Naive thymus-derived CD4-positive, alpha-beta T cell (primary cell): ENCODE measurements around the gene CDKAL1. TPM values are rescaled to one million over a fixed set of nuclear protein-coding genes. Genes with fewer than 3 reads are reported as not detected.
"Not testable (repeated sequence)": the region's sequence is repeated elsewhere in the genome, so short reads cannot be mapped to it uniquely, and the experiment has no call there.

ENCODE experiments used
- ATAC-seq: fragments of 150-1000 bp; cut with Tn5 transposase; 2 replicates; pipeline ENCODE4 v1.10.0; 2021; ENCODE audit warnings: mild to moderate bottlenecking, moderate library complexity
- CTCF ChIA-PET: fragments of 350-600 bp; sonication (Branson Sonifier 250); formaldehyde crosslinking; loops from one replicate; lab custom pipeline; 2021; ENCODE audit warnings: antibody characterized with exemption; lab: Charles Lee
- POLR2A ChIA-PET: fragments of 350-600 bp; sonication (Branson Sonifier 250); formaldehyde crosslinking; loops from one replicate; lab custom pipeline; 2021; ENCODE audit warnings: antibody characterized with exemption, inconsistent platforms; lab: Charles Lee
- DNase-seq, 9 donors: peaks; one replicate each; pipeline versions ENCODE4 v3.0.0 to v3.0.0-alpha.2; 2020 to 2022; ENCODE audit warnings: mixed read lengths in 1 of 9
- H3K27ac ChIP-seq: one replicate; pipeline ENCODE4 v1.7.0; 2013; ENCODE audit warnings: mild to moderate bottlenecking, low read depth, low read length, moderate library complexity
- H3K27me3 ChIP-seq, 2 donors: one replicate each; pipeline ENCODE4 v1.7.0; 2013; ENCODE audit warnings: low read length in 2 of 2, mild to moderate bottlenecking in 2 of 2, moderate library complexity in 2 of 2; ENCODE audit not compliant: control insufficient read depth in 2 of 2, insufficient read depth in 2 of 2
- H3K36me3 ChIP-seq, 3 experiments: 1 replicate in 2 of 3; 2 replicates in 1 of 3; pipeline ENCODE4 v1.7.0; 2013; ENCODE audit warnings: low read length in 3 of 3, mild to moderate bottlenecking in 3 of 3, moderate library complexity in 1 of 3; ENCODE audit not compliant: insufficient read depth in 3 of 3, control insufficient read depth in 2 of 3
- H3K4me1 ChIP-seq, 2 donors: one replicate each; pipeline ENCODE4 v1.7.0; 2013; ENCODE audit warnings: low read length in 2 of 2, mild to moderate bottlenecking in 2 of 2, moderate library complexity in 1 of 2; ENCODE audit not compliant: control insufficient read depth in 2 of 2, insufficient read depth in 2 of 2
- H3K4me3 ChIP-seq: 2 replicates; pipeline ENCODE4 v1.7.0; 2013; ENCODE audit warnings: mild to moderate bottlenecking, low read length
- H3K9me3 ChIP-seq, 3 experiments: 1 replicate in 2 of 3; 2 replicates in 1 of 3; pipeline ENCODE4 v1.7.0; 2013; ENCODE audit warnings: low read length in 3 of 3; ENCODE audit not compliant: control insufficient read depth in 2 of 3
- H3K27ac Mint-ChIP-seq, 9 donors: one replicate each; pipeline ENCODE4 v1.8.0; 2020 to 2022; ENCODE audit warnings: mixed read lengths in 9 of 9, mild to moderate bottlenecking in 8 of 9, moderate library complexity in 5 of 9, inconsistent platforms in 2 of 9
- H3K27me3 Mint-ChIP-seq, 5 donors: one replicate each; pipeline ENCODE4 v1.8.0; 2021 to 2022; ENCODE audit warnings: mixed read lengths in 5 of 5, mild to moderate bottlenecking in 1 of 5
- H3K36me3 Mint-ChIP-seq, 5 donors: one replicate each; pipeline ENCODE4 v1.8.0; 2020 to 2022; ENCODE audit warnings: mixed read lengths in 5 of 5, mild to moderate bottlenecking in 3 of 5, inconsistent platforms in 1 of 5
- H3K4me1 Mint-ChIP-seq, 7 donors: one replicate each; pipeline ENCODE4 v1.8.0; 2020 to 2022; ENCODE audit warnings: mixed read lengths in 7 of 7, mild to moderate bottlenecking in 3 of 7, inconsistent platforms in 1 of 7
- H3K4me3 Mint-ChIP-seq, 10 donors: one replicate each; pipeline ENCODE4 v1.8.0; 2020 to 2022; ENCODE audit warnings: mild to moderate bottlenecking in 10 of 10, mixed read lengths in 10 of 10, moderate library complexity in 6 of 10, inconsistent platforms in 2 of 10
- H3K9me3 Mint-ChIP-seq, 11 donors: one replicate each; pipeline ENCODE4 v1.8.0; 2020 to 2022; ENCODE audit warnings: mixed read lengths in 11 of 11, mild to moderate bottlenecking in 4 of 11, inconsistent platforms in 1 of 11, moderate library complexity in 1 of 11
- intact Hi-C, 2 donors: fragments of 100-400 bp; cut with micrococcal nuclease; formaldehyde crosslinking; loops; one replicate each; pipeline ENCODE4 v1.15.1; 2023
- polyA plus RNA-seq, 2 donors: library from polyadenylated mRNA; unstranded; fragments of 300-500 nt; fragmentation: Illumina TruSeq; gene quantifications; one replicate each; pipeline ENCODE4 v1.2.3, GENCODE V29; 2021
- total RNA-seq, 6 experiments: library from RNA in 5 of 6; stranded (reverse) in 5 of 6; gene quantifications; 1 replicate in 5 of 6; 2 replicates in 1 of 6; pipeline ENCODE4 v1.2.3 and lab custom pipeline; 2021 to 2026

CDKAL1 gene
- total and polyA plus RNA-seq, 7 experiments from 2014 or later = 23.6 to 35.8 (median 29.8) TPM

- Mint-ChIP-seq H3K4me3 (peak overlapping the region in 1 of 10 donors; percentile 11), H3K36me3 (peaks cover 6 to 62% (median 52%) of the 10 kb centered on the region in 5 donors), H3K9me3 (peaks cover 0 to 7% (median 4%) of the 10 kb centered on the region in 11 donors), H3K27ac (no peak overlapping the region), H3K4me1 (peaks cover 5 to 33% (median 7%) of the 10 kb centered on the region in 7 donors), H3K27me3 (no peaks in the 10 kb centered on the region)
- Histone ChIP-seq H3K4me1 (no peaks in the 10 kb centered on the region), H3K4me3 (no peak overlapping the region), H3K27me3 (no peaks in the 10 kb centered on the region), H3K36me3 (no peaks in the 10 kb centered on the region), H3K9me3 (no peaks in the 10 kb centered on the region), H3K27ac (no peak overlapping the region)
- ChIA-PET POLR2A (no interaction called here), CTCF (no interaction called here)
- ATAC-seq (no peak), DNase-seq (no peak)
- intact Hi-C loops = no loop called here
These were observed 76.5 kb downstream of the CDKAL1 start for GRCh38 chr6:20610636-20611370.

GRCh38 chr6:20617537-20617936 is 83.3 kb downstream of the CDKAL1 start:
- intact Hi-C loops = not testable (repeated sequence)

GRCh38 chr6:20620043-20620442 is 85.8 kb downstream of the CDKAL1 start:
- Histone ChIP-seq H3K27me3 (no peaks in the 10 kb centered on the region), H3K4me1 (peaks cover 0 to 5% of the 10 kb centered on the region in 2 donors), H3K9me3 (no peaks in the 10 kb centered on the region), H3K27ac (no peak overlapping the region), H3K36me3 (peaks cover 0 to 3% (median 0%) of the 10 kb centered on the region in 3 experiments), H3K4me3 (no peak overlapping the region)
- ChIA-PET POLR2A (no interaction called here), CTCF (no interaction called here)
- Mint-ChIP-seq H3K27me3 (no peaks in the 10 kb centered on the region), H3K27ac (no peak overlapping the region), H3K4me1 (peaks cover 14 to 65% (median 39%) of the 10 kb centered on the region in 7 donors), H3K36me3 (peaks cover 4 to 46% (median 26%) of the 10 kb centered on the region in 5 donors), H3K4me3 (no peak overlapping the region), H3K9me3 (peaks cover 0 to 2% (median 0%) of the 10 kb centered on the region in 11 donors)
- DNase-seq = no peak
- intact Hi-C loops = no loop called here
- ATAC-seq = no peak

More at GRCh38 chr6:20617537-20617936, 83.3 kb downstream of the CDKAL1 start:
- H3K4me3 ChIP-seq, POLR2A ChIA-PET, H3K4me3 Mint-ChIP-seq, H3K9me3 ChIP-seq, H3K27me3 Mint-ChIP-seq, DNase-seq, H3K36me3 ChIP-seq, H3K27ac Mint-ChIP-seq, H3K27me3 ChIP-seq, ATAC-seq, H3K4me1 ChIP-seq, H3K27ac ChIP-seq, H3K9me3 Mint-ChIP-seq, CTCF ChIA-PET: not testable (repeated sequence)
- Mint-ChIP-seq H3K4me1 (peaks cover 2 to 45% (median 22%) of the 10 kb centered on the region in 7 donors), H3K36me3 (peaks cover 6 to 52% (median 41%) of the 10 kb centered on the region in 5 donors)

GRCh38 chr6:20623761-20624160 is 89.5 kb downstream of the CDKAL1 start:
- H3K9me3 Mint-ChIP-seq = peaks cover 0 to 2% (median 0%) of the 10 kb centered on the region in 11 donors
- no peak overlapping the region for H3K27ac Mint-ChIP-seq
- no peak for DNase-seq
- no peak for ATAC-seq
- H3K27me3 ChIP-seq = no peaks in the 10 kb centered on the region
- peaks cover 0 to 3% (median 0%) of the 10 kb centered on the region in 3 experiments for H3K36me3 ChIP-seq
- no peaks in the 10 kb centered on the region for H3K27me3 Mint-ChIP-seq
- peaks cover 7 to 40% (median 21%) of the 10 kb centered on the region in 5 donors for H3K36me3 Mint-ChIP-seq
- H3K4me1 Mint-ChIP-seq = peaks cover 12 to 80% (median 51%) of the 10 kb centered on the region in 7 donors
- peaks cover 0 to 3% (median 0%) of the 10 kb centered on the region in 3 experiments for H3K9me3 ChIP-seq
- H3K27ac ChIP-seq = no peak overlapping the region
- ChIA-PET POLR2A (no interaction called here), CTCF (no interaction called here)
- peaks cover 0 to 5% of the 10 kb centered on the region in 2 donors for H3K4me1 ChIP-seq
- no peak overlapping the region for H3K4me3 Mint-ChIP-seq
- intact Hi-C loops = no loop called here
- no peak overlapping the region for H3K4me3 ChIP-seq

GRCh38 chr6:20626165-20626564 is 91.9 kb downstream of the CDKAL1 start:
- Mint-ChIP-seq H3K27me3 (no peaks in the 10 kb centered on the region), H3K4me1 (peaks cover 17 to 86% (median 59%) of the 10 kb centered on the region in 7 donors), H3K27ac (no peak overlapping the region), H3K4me3 (no peak overlapping the region), H3K36me3 (peaks cover 5 to 43% (median 19%) of the 10 kb centered on the region in 5 donors), H3K9me3 (peaks cover 0 to 2% (median 0%) of the 10 kb centered on the region in 11 donors)
- H3K36me3 ChIP-seq = peaks cover 0 to 1% (median 0%) of the 10 kb centered on the region in 3 experiments
- peaks cover 0 to 3% (median 0%) of the 10 kb centered on the region in 3 experiments for H3K9me3 ChIP-seq
- peaks cover 0 to 5% of the 10 kb centered on the region in 2 donors for H3K4me1 ChIP-seq
- CTCF ChIA-PET = no interaction called here
- H3K4me3 ChIP-seq = no peak overlapping the region
- intact Hi-C loops = no loop called here
- H3K27me3 ChIP-seq = no peaks in the 10 kb centered on the region
- ATAC-seq = no peak
- no peak for DNase-seq
- POLR2A ChIA-PET = no interaction called here
- H3K27ac ChIP-seq = no peak overlapping the region

- H3K4me3 ChIP-seq = no peak overlapping the region
- no peak overlapping the region for H3K27ac ChIP-seq
- peaks cover 0 to 3% (median 0%) of the 10 kb centered on the region in 3 experiments for H3K9me3 ChIP-seq
- H3K9me3 Mint-ChIP-seq = peaks cover 0 to 5% (median 0%) of the 10 kb centered on the region in 11 donors
- no peak for ATAC-seq
- H3K27me3 Mint-ChIP-seq = no peaks in the 10 kb centered on the region
- no peak overlapping the region for H3K4me3 Mint-ChIP-seq
- H3K4me1 ChIP-seq = no peaks in the 10 kb centered on the region
- no peaks in the 10 kb centered on the region for H3K36me3 ChIP-seq
- no peak overlapping the region for H3K27ac Mint-ChIP-seq
- ChIA-PET POLR2A (interaction anchor here (0.6 kb wide), 1 partner anchor 54 kb away, joined by 3 read pairs; no protein-coding TSS in a partner anchor), CTCF (no interaction called here)
- intact Hi-C loops = no loop called here
- H3K4me1 Mint-ChIP-seq = peaks cover 22 to 80% (median 58%) of the 10 kb centered on the region in 7 donors
- no peak for DNase-seq
- peaks cover 4 to 57% (median 18%) of the 10 kb centered on the region in 5 donors for H3K36me3 Mint-ChIP-seq
- H3K27me3 ChIP-seq = no peaks in the 10 kb centered on the region
These were observed 95.3 kb downstream of the CDKAL1 start for GRCh38 chr6:20629509-20629908.
